Right lobe of liver (tissue), 6 donors: Measurements from ENCODE around the gene FBXW11. TPM values are rescaled to one million over a fixed set of nuclear protein-coding genes. Genes with fewer than 3 reads are reported as not detected.

Source experiments
- ATAC-seq, 4 donors: fragments of 200-7000 bp; cut with Tn5 transposase; one replicate each; pipeline ENCODE4 v1.9.1; 2020; ENCODE audit warnings: mild to moderate bottlenecking in 4 of 4, moderate library complexity in 4 of 4
- DNase-seq, 3 donors: peaks; one replicate each; pipeline ENCODE4 v3.0.0-alpha.2; 2020
- H3K27ac ChIP-seq, 3 donors: fragments of 200-600 bp; one replicate each; pipeline ENCODE4 v1.8.0; 2022
- H3K27me3 ChIP-seq, 2 donors: fragments of 200-600 bp; one replicate each; pipeline ENCODE4 v1.8.0; 2022
- H3K36me3 ChIP-seq, 4 donors: fragments of 200-600 bp; sonication (generic) in 1 of 4; one replicate each; pipeline versions ENCODE4 v1.5.1 to v1.8.0; 2017 to 2022; ENCODE audit warnings: control low read depth in 1 of 4
- H3K4me1 ChIP-seq, 4 donors: fragments of 200-600 bp; sonication (generic) in 1 of 4; one replicate each; pipeline versions ENCODE4 v1.5.1 to v1.8.0; 2017 to 2022; ENCODE audit warnings: control low read depth in 1 of 4
- H3K4me3 ChIP-seq, 3 donors: fragments of 200-600 bp; one replicate each; pipeline ENCODE4 v1.8.0; 2022
- H3K9me3 ChIP-seq, 4 donors: fragments of 200-600 bp; sonication (generic) in 1 of 4; one replicate each; pipeline versions ENCODE4 v1.5.1 to v1.8.0; 2017 to 2022; ENCODE audit warnings: control low read depth in 1 of 4
- CTCF ChIP-seq, 4 donors: fragments of 200-600 bp in 3 of 4; fragments of 450-650 bp in 1 of 4; IDR thresholded peaks; one replicate each; pipeline versions ENCODE4 v1.5.1 to v1.8.0; 2016 to 2022; ENCODE audit warnings: antibody characterized with exemption in 4 of 4, mild to moderate bottlenecking in 2 of 4
- POLR2A ChIP-seq: fragments of 450-650 bp; IDR thresholded peaks from one replicate; pipeline ENCODE4 v1.6.1; 2017; ENCODE audit warnings: antibody characterized with exemption, mild to moderate bottlenecking
- WGBS: methylation state at CpG from one replicate; pipeline ENCODE4 v1.1.6; 2018; ENCODE audit warnings: low coverage, low lambda C conversion rate; ENCODE audit not compliant: insufficient coverage; ENCODE audit errors: missing lambda C conversion rate; 5-methylcytosine and 5-hydroxymethylcytosine counted together
- intact Hi-C, 2 donors: fragments of 100-400 bp; cut with DNase I; formaldehyde crosslinking; loops; one replicate each; pipeline versions ENCODE4 v1.11.2 to v1.14.1; 2022
- total RNA-seq, 6 experiments: library from RNA; depleted of rRNA in 2 of 6; stranded (reverse); fragments of >200 nt in 2 of 6; fragmentation: NEBNext Ultra II Directional in 3 of 6; extraction: Animal tissue kit (Norgen Biotek cat#: 25700) in 3 of 6; gene quantifications; one replicate each; pipeline versions ENCODE4 v1.1.0 to v1.2.4, GENCODE V29; 2016 to 2023
- donor health status: DM: no; HTN: yes; CAD: no.
- donor health status: DM: no; HTN: no; CAD: no.
- donor health status: DM: no; HTN: no; CAD: no.
- donor health status: DM: no; HTN: yes; CAD: no.
- donor health status: DM: no; HTN: yes; CAD: no.

FBXW11 gene
- total RNA-seq, 6 experiments from 2014 or later = 19.9 to 35.9 (median 28.4) TPM

- Histone ChIP-seq H3K4me3 (no peak overlapping the region), H3K27ac (no peak overlapping the region), H3K4me1 (peaks cover 0 to 5% (median 2%) of the 10 kb centered on the region in 4 donors), H3K9me3 (no peaks in the 10 kb centered on the region), H3K36me3 (peaks cover 0 to 7% (median 0%) of the 10 kb centered on the region in 4 donors), H3K27me3 (no peaks in the 10 kb centered on the region)
- intact Hi-C loops = loop anchor here (10.0 kb wide), 2 partner anchors 137 to 493 kb away; partner anchors contain the start of gene FGF18 (in 1 of the 2)
- no peak for DNase-seq
- ATAC-seq = peak; percentile 73 to 79 (median 79)
- TF ChIP-seq CTCF (IDR thresholded peaks at IDR 0.05) (peak; percentile 73 to 85 (median 74)), POLR2A (no peak)
- WGBS = 31% methylated on average over 4 of the region's 4 CpGs
Observed at GRCh38 chr5:171907725-171908343, 98.6 kb downstream of the FBXW11 start.

GRCh38 chr5:171906703-171907590 lies 99.5 kb downstream of the FBXW11 start:
- DNase-seq (no peak), ATAC-seq (no peak)
- Histone ChIP-seq H3K4me1 (no peaks in the 10 kb centered on the region), H3K4me3 (no peak overlapping the region), H3K36me3 (peaks cover 0 to 7% (median 0%) of the 10 kb centered on the region in 4 donors), H3K27ac (no peak overlapping the region), H3K27me3 (no peaks in the 10 kb centered on the region), H3K9me3 (no peaks in the 10 kb centered on the region)
- intact Hi-C loops = loop anchor here (10.0 kb wide), 2 partner anchors 138 to 492 kb away; partner anchors contain the start of gene FGF18 (in 1 of the 2)
- TF ChIP-seq CTCF (IDR thresholded peaks at IDR 0.05) (no peak), POLR2A (no peak)
- WGBS = 74% methylated on average over 7 of the region's 7 CpGs

- no peaks in the 10 kb centered on the region for H3K4me1 ChIP-seq
- WGBS = 31% methylated on average over 4 of the region's 4 CpGs
- peaks cover 0 to 7% (median 0%) of the 10 kb centered on the region in 4 donors for H3K36me3 ChIP-seq
- no peaks in the 10 kb centered on the region for H3K9me3 ChIP-seq
- intact Hi-C loops = loop anchor here (10.0 kb wide), 2 partner anchors 139 to 491 kb away; partner anchors contain the start of gene FGF18 (in 1 of the 2)
- no peak overlapping the region for H3K27ac ChIP-seq
- TF ChIP-seq POLR2A (no peak), CTCF (IDR thresholded peaks at IDR 0.05) (no peak)
- H3K27me3 ChIP-seq = no peaks in the 10 kb centered on the region
- ATAC-seq (no peak), DNase-seq (no peak)
- no peak overlapping the region for H3K4me3 ChIP-seq
Observed at GRCh38 chr5:171906066-171906570, 100.3 kb downstream of the FBXW11 start.

GRCh38 chr5:171904886-171905285 lies 101.6 kb downstream of the FBXW11 start:
- H3K27ac ChIP-seq = no peak overlapping the region
- no peaks in the 10 kb centered on the region for H3K27me3 ChIP-seq
- DNase-seq (no peak), ATAC-seq (no peak)
- H3K4me1 ChIP-seq = no peaks in the 10 kb centered on the region
- intact Hi-C loops = loop anchor here (10.0 kb wide), 2 partner anchors 140 to 490 kb away; partner anchors contain the start of gene FGF18 (in 1 of the 2)
- H3K9me3 ChIP-seq = no peaks in the 10 kb centered on the region
- no peak overlapping the region for H3K4me3 ChIP-seq
- no peaks in the 10 kb centered on the region for H3K36me3 ChIP-seq
- TF ChIP-seq CTCF (IDR thresholded peaks at IDR 0.05) (no peak), POLR2A (no peak)
